Measurements from ENCODE around the gene POLN.
"Not testable (repeated sequence)": the region's sequence is repeated elsewhere in the genome, so short reads cannot be mapped to it uniquely, and the experiment has no call there.

Gene POLN

GRCh38 chr4:2040391-2041238 is 201.3 kb downstream of the POLN start:
- H3K27ac ChIP-seq, result no peak overlapping the region

GRCh38 chr4:2036866-2037265 is 205.1 kb downstream of the POLN start:
- Histone ChIP-seq H3K4me3 (no peak overlapping the region), H3K27ac (no peak overlapping the region)

More at GRCh38 chr4:2040391-2041238, 201.3 kb downstream of the POLN start:
- H3K4me3 ChIP-seq, result peak overlapping the region in 6 of 7 experiments; percentile 44 to 78 (median 72)

GRCh38 chr4:2036327-2036726 is 205.6 kb downstream of the POLN start:
- H3K27ac ChIP-seq, result no peak overlapping the region
- H3K4me3 ChIP-seq, result no peak overlapping the region

GRCh38 chr4:2031161-2031560 is 210.8 kb downstream of the POLN start:
- not testable (repeated sequence) for H3K4me3 ChIP-seq, H3K27ac ChIP-seq

- not testable (repeated sequence) for H3K4me3 ChIP-seq, H3K27ac ChIP-seq
These were observed 214.8 kb downstream of the POLN start for GRCh38 chr4:2027120-2027519.

- Histone ChIP-seq H3K27ac (no peak overlapping the region), H3K4me3 (no peak overlapping the region)
These were observed 216.1 kb downstream of the POLN start for GRCh38 chr4:2025817-2026216.

- Histone ChIP-seq H3K27ac (no peak overlapping the region), H3K4me3 (no peak overlapping the region)
These were observed 217.2 kb downstream of the POLN start for GRCh38 chr4:2024683-2025082.

Data from skin epidermis (tissue), 12 donors.